ENCODE results near the gene RASAL2.
"Not testable (repeated sequence)": the region's sequence is repeated elsewhere in the genome, so short reads cannot be mapped to it uniquely, and the experiment has no call there.

The RASAL2 gene

DNA sequence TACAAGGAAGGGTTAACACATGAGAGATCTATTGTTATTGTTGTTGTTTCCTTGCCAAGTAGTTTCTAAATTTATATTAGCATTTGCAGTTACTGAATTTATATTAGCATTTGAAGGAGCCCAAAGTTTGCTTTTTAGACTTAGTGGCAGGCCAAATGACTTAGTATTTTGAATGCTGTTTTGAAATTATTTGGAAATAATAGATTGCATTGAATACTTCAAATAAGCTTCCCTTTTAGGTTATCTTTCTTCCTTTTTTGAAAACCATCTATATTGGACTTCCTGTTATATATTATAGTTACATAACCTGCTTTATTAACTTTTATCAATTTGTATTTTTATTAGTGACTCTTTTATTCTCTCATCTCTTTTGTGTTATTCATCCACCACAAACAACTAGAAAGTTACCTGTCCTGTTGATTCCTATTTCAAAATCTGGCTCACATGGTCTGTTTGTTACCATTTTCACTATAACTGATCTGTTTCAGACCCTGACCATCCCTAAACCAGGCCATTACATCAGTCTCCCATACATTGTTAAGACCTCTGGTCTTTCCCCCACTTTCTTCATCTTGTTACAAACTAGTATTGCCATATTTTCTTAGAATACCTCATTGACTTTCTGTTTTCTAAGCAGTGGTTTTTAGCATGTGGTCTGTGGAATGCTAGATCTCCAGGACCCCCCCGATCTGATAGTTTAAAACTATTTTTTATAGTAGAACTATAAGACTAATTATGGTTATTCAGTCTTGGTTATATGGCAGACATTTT, 185.2 kb downstream of the RASAL2 start:
- Mint-ChIP-seq H3K4me3 (no peak overlapping the region), H3K27ac (no peak overlapping the region), H3K9me3 (no peaks in the 10 kb centered on the region), H3K4me1 (no peaks in the 10 kb centered on the region), H3K36me3 (no peaks in the 10 kb centered on the region)
- DNase-seq (ENCODE audit: low spot score in 2 of 2) = no peak
- no peak for ATAC-seq

GRCh38 chr1:178282949-178283367, 189.1 kb downstream of the RASAL2 start:
- ATAC-seq = no peak
- DNase-seq (ENCODE audit: low spot score in 2 of 2) = no peak
- Mint-ChIP-seq H3K27ac (no peak overlapping the region), H3K9me3 (peaks cover 6% of the 10 kb centered on the region), H3K4me3 (no peak overlapping the region), H3K4me1 (no peaks in the 10 kb centered on the region), H3K36me3 (no peaks in the 10 kb centered on the region)

DNA sequence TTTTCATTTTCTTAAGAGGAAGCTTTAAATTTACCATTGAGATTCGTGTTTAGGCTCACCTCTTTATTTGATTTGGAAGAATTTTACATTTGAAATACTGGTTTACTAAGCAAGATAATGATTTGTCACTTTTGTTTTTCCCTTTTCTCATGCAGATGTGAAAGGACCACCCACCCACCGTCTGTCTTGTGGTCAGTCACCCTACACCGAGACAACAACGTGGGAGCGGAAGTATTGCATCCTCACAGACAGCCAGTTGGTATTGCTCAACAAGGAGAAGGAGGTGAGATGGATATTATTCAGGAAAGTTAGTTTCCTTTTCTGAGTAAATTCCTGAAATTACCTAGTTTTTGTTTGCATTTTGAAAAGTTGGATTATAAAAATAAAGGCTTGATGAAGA, 189.5 kb downstream of the RASAL2 start:
- Mint-ChIP-seq H3K36me3 (no peaks in the 10 kb centered on the region), H3K27ac (no peak overlapping the region), H3K9me3 (peaks cover 6% of the 10 kb centered on the region), H3K4me3 (no peak overlapping the region), H3K4me1 (no peaks in the 10 kb centered on the region)
- ATAC-seq (no peak), DNase-seq (ENCODE audit: low spot score in 2 of 2) (no peak)

- H3K4me1 Mint-ChIP-seq = no peaks in the 10 kb centered on the region
- ATAC-seq (no peak), DNase-seq (ENCODE audit: low spot score in 2 of 2) (no peak)
- H3K4me3 Mint-ChIP-seq = no peak overlapping the region
- no peaks in the 10 kb centered on the region for H3K36me3 Mint-ChIP-seq
- no peak overlapping the region for H3K27ac Mint-ChIP-seq
- peaks cover 9% of the 10 kb centered on the region for H3K9me3 Mint-ChIP-seq
Observed at GRCh38 chr1:178284058-178284457, 190.2 kb downstream of the RASAL2 start.

DNA sequence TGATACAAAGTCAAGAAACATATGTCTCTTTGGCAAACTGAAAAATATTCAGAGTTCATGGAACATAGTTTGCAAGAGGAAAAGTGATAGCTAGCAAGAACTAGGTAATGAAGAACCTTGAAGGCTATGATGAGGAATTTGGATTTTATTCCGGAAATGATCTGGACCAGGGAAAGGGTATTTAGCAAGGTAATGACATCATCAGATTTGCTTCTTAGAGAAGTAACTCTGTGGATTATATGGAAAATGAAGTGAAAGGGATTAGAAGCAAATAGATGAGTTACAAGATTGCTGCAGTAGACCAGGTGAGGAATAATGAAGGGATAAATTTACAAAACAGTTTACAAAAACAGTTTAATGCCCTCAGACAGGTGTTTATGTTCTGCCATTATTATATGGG, 197.3 kb downstream of the RASAL2 start:
- Mint-ChIP-seq H3K27ac (no peak overlapping the region), H3K4me3 (no peak overlapping the region), H3K9me3 (peaks cover 14% of the 10 kb centered on the region), H3K4me1 (no peaks in the 10 kb centered on the region), H3K36me3 (no peaks in the 10 kb centered on the region)
- ATAC-seq = no peak
- no peak for DNase-seq (ENCODE audit: low spot score in 2 of 2)

DNA sequence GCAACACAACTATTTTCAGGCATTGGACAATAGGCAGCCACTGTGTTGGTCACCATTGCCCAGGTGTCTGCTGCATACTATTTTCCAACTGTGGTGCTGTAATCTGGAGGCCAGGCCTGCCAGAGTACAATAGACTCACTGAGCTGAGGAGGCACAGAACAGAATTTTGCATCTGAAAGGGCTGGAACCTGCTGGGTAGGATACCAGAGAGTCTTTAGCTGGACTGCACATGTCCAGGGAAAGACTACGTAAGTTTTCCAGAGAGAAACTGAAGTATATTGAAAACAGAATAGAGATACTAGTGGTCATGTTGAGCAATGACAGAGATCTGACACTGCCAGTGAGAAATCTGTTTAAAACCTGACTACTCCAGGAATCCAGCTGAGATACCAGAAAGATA, 200.8 kb downstream of the RASAL2 start:
- ATAC-seq (no peak), DNase-seq (ENCODE audit: low spot score in 2 of 2) (no peak)
- Mint-ChIP-seq H3K36me3 (no peaks in the 10 kb centered on the region), H3K27ac (no peak overlapping the region), H3K4me1 (no peaks in the 10 kb centered on the region), H3K9me3 (peaks cover 2% of the 10 kb centered on the region), H3K4me3 (no peak overlapping the region)

DNA sequence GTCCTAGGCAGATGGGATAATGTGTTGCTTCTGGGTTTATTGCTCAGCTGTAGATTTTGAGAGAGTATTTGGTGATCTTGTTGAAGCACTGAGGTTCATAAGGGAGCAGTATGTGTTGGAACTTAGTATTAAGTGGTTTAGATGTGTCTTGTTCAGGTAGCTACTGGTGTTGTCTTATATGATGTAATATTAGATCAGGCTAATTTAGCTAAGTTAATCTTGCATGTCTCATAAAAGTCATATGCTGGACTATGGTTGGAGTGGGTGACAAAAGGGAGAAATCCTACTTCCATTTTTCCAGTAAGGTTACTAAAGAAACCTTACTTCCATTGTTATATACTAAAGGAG, 206.4 kb downstream of the RASAL2 start:
- H3K4me1 Mint-ChIP-seq = no peaks in the 10 kb centered on the region
- no peak overlapping the region for H3K4me3 Mint-ChIP-seq
- no peaks in the 10 kb centered on the region for H3K36me3 Mint-ChIP-seq
- no peak for DNase-seq (ENCODE audit: low spot score in 2 of 2)
- no peak overlapping the region for H3K27ac Mint-ChIP-seq
- H3K9me3 Mint-ChIP-seq = no peaks in the 10 kb centered on the region
- no peak for ATAC-seq

- Mint-ChIP-seq H3K27ac (no peak overlapping the region), H3K9me3 (no peaks in the 10 kb centered on the region), H3K4me3 (no peak overlapping the region)
Observed at GRCh38 chr1:178301141-178301540, 207.2 kb downstream of the RASAL2 start.

GRCh38 chr1:178307264-178307663, 213.4 kb downstream of the RASAL2 start:
- Mint-ChIP-seq H3K27ac (no peak overlapping the region), H3K36me3 (no peaks in the 10 kb centered on the region), H3K4me1 (no peaks in the 10 kb centered on the region), H3K4me3 (no peak overlapping the region), H3K9me3 (no peaks in the 10 kb centered on the region)
- no peak for ATAC-seq
- DNase-seq (ENCODE audit: low spot score in 2 of 2) = no peak

More at GRCh38 chr1:178301141-178301540, 207.2 kb downstream of the RASAL2 start:
- ATAC-seq = no peak
- H3K36me3 Mint-ChIP-seq = no peaks in the 10 kb centered on the region
- no peaks in the 10 kb centered on the region for H3K4me1 Mint-ChIP-seq
- no peak for DNase-seq (ENCODE audit: low spot score in 2 of 2)

DNA sequence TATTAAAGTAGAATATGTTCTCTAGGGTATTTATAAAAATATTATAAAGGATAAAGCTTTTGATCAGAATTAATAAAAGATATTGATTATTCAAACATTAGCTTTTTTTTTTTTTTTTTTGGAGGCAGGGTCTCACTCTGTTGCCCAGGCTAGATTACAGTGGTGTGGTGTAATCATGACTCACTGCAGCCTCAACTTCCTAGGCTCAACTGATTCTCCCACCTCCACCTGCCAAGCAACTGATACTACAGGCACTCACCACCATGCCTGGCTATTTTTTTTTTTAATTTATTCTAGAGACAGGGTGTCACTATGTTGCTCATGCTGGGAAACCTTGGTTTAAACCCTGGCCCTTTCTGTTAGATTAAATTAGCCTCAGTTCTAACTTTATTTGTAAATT, 214.5 kb downstream of the RASAL2 start:
- DNase-seq (ENCODE audit: low spot score in 2 of 2) (no peak), ATAC-seq (no peak)
- no peak overlapping the region for H3K27ac Mint-ChIP-seq
- no peaks in the 10 kb centered on the region for H3K4me1 Mint-ChIP-seq
- no peaks in the 10 kb centered on the region for H3K36me3 Mint-ChIP-seq
- no peak overlapping the region for H3K4me3 Mint-ChIP-seq
- no peaks in the 10 kb centered on the region for H3K9me3 Mint-ChIP-seq

GRCh38 chr1:178310685-178311105, 216.8 kb downstream of the RASAL2 start:
- peak; percentile 36 for ATAC-seq
- no peak overlapping the region for H3K4me3 Mint-ChIP-seq
- no peaks in the 10 kb centered on the region for H3K9me3 Mint-ChIP-seq
- no peaks in the 10 kb centered on the region for H3K36me3 Mint-ChIP-seq
- DNase-seq (ENCODE audit: low spot score in 2 of 2) = no peak
- H3K27ac Mint-ChIP-seq = no peak overlapping the region
- H3K4me1 Mint-ChIP-seq = no peaks in the 10 kb centered on the region

- H3K4me3 Mint-ChIP-seq = no peak overlapping the region
- H3K27ac Mint-ChIP-seq = no peak overlapping the region
- H3K4me1 Mint-ChIP-seq = no peaks in the 10 kb centered on the region
- H3K9me3 Mint-ChIP-seq = no peaks in the 10 kb centered on the region
- no peaks in the 10 kb centered on the region for H3K36me3 Mint-ChIP-seq
- ATAC-seq (no peak), DNase-seq (ENCODE audit: low spot score in 2 of 2) (no peak)
Observed at GRCh38 chr1:178311164-178311563, 217.3 kb downstream of the RASAL2 start.

DNA sequence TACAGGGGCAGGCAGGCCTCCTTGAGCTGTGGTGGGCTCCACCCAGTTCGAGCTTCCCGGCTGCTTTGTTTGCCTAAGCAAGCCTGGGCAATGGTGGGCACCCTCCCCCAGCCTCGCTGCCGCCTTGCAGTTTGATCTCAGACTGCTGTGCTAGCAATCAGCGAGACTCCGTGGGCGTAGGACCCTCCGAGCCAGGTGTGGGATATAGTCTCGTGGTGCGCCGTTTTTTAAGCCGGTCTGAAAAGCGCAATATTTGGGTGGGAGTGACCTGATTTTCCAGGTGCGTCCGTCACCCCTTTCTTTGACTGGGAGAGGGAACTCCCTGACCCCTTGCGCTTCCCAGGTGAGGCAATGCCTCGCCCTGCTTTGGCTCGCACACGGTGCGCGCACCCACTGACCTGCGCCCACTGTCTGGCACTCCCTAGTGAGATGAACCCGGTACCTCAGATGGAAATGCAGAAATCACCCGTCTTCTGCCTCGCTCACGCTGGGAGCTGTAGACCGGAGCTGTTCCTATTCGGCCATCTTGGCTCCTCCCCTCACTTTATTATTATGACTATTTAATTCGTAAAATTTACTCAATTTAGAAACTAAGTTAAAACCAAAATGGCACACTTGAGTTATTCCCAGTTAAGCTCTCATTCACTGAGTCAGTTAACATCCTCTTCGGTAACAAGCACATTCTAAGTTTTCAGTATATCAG, 226.5 kb downstream of the RASAL2 start:
- not testable (repeated sequence) for H3K27ac Mint-ChIP-seq; H3K9me3 Mint-ChIP-seq; H3K36me3 Mint-ChIP-seq; DNase-seq (ENCODE audit: low spot score in 2 of 2); H3K4me3 Mint-ChIP-seq; H3K4me1 Mint-ChIP-seq; ATAC-seq

- H3K27ac Mint-ChIP-seq = no peak overlapping the region
- H3K4me1 Mint-ChIP-seq = no peaks in the 10 kb centered on the region
- no peaks in the 10 kb centered on the region for H3K36me3 Mint-ChIP-seq
- no peak overlapping the region for H3K4me3 Mint-ChIP-seq
- peaks cover 10% of the 10 kb centered on the region for H3K9me3 Mint-ChIP-seq
- DNase-seq (ENCODE audit: low spot score in 2 of 2) (no peak), ATAC-seq (peak; percentile 37)
Observed at GRCh38 chr1:178323067-178323466, 229.2 kb downstream of the RASAL2 start.

DNA sequence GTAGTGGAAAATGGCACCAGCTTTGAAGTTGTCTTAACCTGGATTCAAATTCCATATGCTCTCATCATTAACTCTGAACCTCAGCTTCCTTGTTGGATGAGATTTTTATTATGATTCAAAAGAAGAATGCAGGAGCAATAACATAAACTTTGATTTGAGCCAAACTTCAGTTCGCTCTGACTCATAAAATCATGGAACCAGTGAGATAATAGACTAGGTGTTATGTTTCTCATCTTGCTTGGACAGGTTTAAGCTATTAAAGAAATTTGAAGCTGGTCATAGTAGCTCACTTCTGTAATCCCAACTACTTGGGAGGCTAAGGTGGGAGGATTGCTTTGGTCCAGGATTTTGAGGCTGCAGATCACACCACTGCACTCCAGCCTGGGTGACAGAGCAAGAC, 230.1 kb downstream of the RASAL2 start:
- Mint-ChIP-seq H3K36me3 (no peaks in the 10 kb centered on the region), H3K9me3 (peaks cover 10% of the 10 kb centered on the region), H3K4me3 (no peak overlapping the region), H3K4me1 (no peaks in the 10 kb centered on the region), H3K27ac (no peak overlapping the region)
- ATAC-seq (no peak), DNase-seq (ENCODE audit: low spot score in 2 of 2) (no peak)

GRCh38 chr1:178328728-178329127, 234.8 kb downstream of the RASAL2 start:
- DNase-seq (ENCODE audit: low spot score in 2 of 2) (no peak), ATAC-seq (no peak)
- no peak overlapping the region for H3K4me3 Mint-ChIP-seq
- peaks cover 3% of the 10 kb centered on the region for H3K9me3 Mint-ChIP-seq
- H3K4me1 Mint-ChIP-seq = no peaks in the 10 kb centered on the region
- H3K27ac Mint-ChIP-seq = no peak overlapping the region
- H3K36me3 Mint-ChIP-seq = no peaks in the 10 kb centered on the region

Measured in stimulated activated effector memory CD8-positive, alpha-beta T cell treated with anti-CD3 and anti-CD28 coated beads, Interleukin-12 subunit alpha, Interleukin-12 subunit beta, amount 100 ng/mL, for 72 hours (primary cell).